SK-N-SH (cell line): Measurements from ENCODE around the gene SLC26A1. TPM values are rescaled to one million over a fixed set of nuclear protein-coding genes. Genes with fewer than 3 reads are reported as not detected.
A peak's percentile ranks its signal among the peaks of the same experiment; 100 is the strongest.

ENCODE experiments used
- CTCF ChIA-PET: fragments of 300-600, 350-600 bp; formaldehyde crosslinking; extraction: SDS; loops from one replicate; lab custom pipeline; 2021; lab: Yijun Ruan, JAX
- POLR2A ChIA-PET: fragments of 350-600 bp; sonication (Branson Sonifier 250); formaldehyde crosslinking; extraction: SDS; loops from one replicate; lab custom pipeline; 2020; ENCODE audit warnings: antibody characterized with exemption, inconsistent platforms; lab: Yijun Ruan, JAX
- DNase-seq: peaks from one replicate; pipeline ENCODE4 v3.0.0; 2012
- H2AFZ ChIP-seq: fragments of 200-600 bp; sonication (generic); 2 replicates; pipeline ENCODE4 v1.8.1; 2016; ENCODE audit warnings: antibody characterized with exemption, mild to moderate bottlenecking, low read depth
- H3F3A ChIP-seq: fragments of 200-600 bp; sonication (generic); replicated peaks from 2 replicates; pipeline ENCODE3; 2016; ENCODE audit warnings: antibody characterized with exemption, mild to moderate bottlenecking; ENCODE audit not compliant: insufficient read depth
- H3K27ac ChIP-seq, 2 experiments: fragments of 200-500 bp in 1 of 2; fragments of 200-600 bp in 1 of 2; sonication (Bioruptor generic) in 1 of 2; sonication (generic), shearing (Covaris generic) in 1 of 2; 2 replicates each; pipeline versions ENCODE4 v1.5.1 to v1.6.1; 2014 to 2016; ENCODE audit warnings: low read depth in 2 of 2, inconsistent platforms in 1 of 2, low read length in 1 of 2, mild to moderate bottlenecking in 1 of 2, mixed read lengths in 1 of 2
- H3K27me3 ChIP-seq: fragments of 200-600 bp; sonication (generic), shearing (Covaris generic); 2 replicates; pipeline ENCODE4 v1.6.1; 2016; ENCODE audit warnings: mixed run types; ENCODE audit not compliant: insufficient read depth
- H3K36me3 ChIP-seq, 2 experiments: fragments of 200-500 bp in 1 of 2; fragments of 200-600 bp in 1 of 2; sonication (Bioruptor generic) in 1 of 2; sonication (generic) in 1 of 2; replicated peaks in 1 of 2; 2 replicates each; pipeline versions ENCODE3 to v1.5.1; 2014 to 2016; ENCODE audit warnings: low read length in 1 of 2, mild to moderate bottlenecking in 1 of 2; ENCODE audit not compliant: insufficient read depth in 2 of 2, control insufficient read depth in 1 of 2
- H3K4me1 ChIP-seq, 2 experiments: fragments of 200-500 bp in 1 of 2; fragments of 200-600 bp in 1 of 2; sonication (Bioruptor generic) in 1 of 2; sonication (generic), shearing (Covaris generic) in 1 of 2; 2 replicates each; pipeline versions ENCODE4 v1.5.1 to v1.6.1; 2014 to 2016; ENCODE audit warnings: low read depth in 1 of 2, low read length in 1 of 2, mixed run types in 1 of 2; ENCODE audit not compliant: insufficient read depth in 2 of 2, control insufficient read depth in 1 of 2
- H3K4me2 ChIP-seq: fragments of 200-600 bp; sonication (generic), shearing (Covaris generic); 2 replicates; pipeline ENCODE4 v1.6.1; 2017; ENCODE audit warnings: mixed run types
- H3K4me3 ChIP-seq, 2 experiments: fragments of 200-500 bp in 1 of 2; fragments of 200-600 bp in 1 of 2; sonication (Bioruptor generic) in 1 of 2; sonication (generic), shearing (Covaris generic) in 1 of 2; 2 replicates each; pipeline versions ENCODE4 v1.5.1 to v1.8.1; 2014 to 2016; ENCODE audit warnings: low read depth in 2 of 2, inconsistent platforms in 1 of 2, low read length in 1 of 2, mild to moderate bottlenecking in 1 of 2, mixed read lengths in 1 of 2, moderate library complexity in 1 of 2
- H3K79me2 ChIP-seq: fragments of 200-600 bp; sonication (generic); 2 replicates; pipeline ENCODE4 v1.8.1; 2017; ENCODE audit warnings: mild to moderate bottlenecking; ENCODE audit not compliant: insufficient read depth
- H3K9ac ChIP-seq: fragments of 200-600 bp; sonication (generic); 2 replicates; pipeline ENCODE4 v1.6.1; 2017; ENCODE audit warnings: mixed run types
- H3K9me2 ChIP-seq: fragments of 200-600 bp; sonication (generic); 2 replicates; pipeline ENCODE4 v1.6.1; 2017; ENCODE audit warnings: mixed run types
- H3K9me3 ChIP-seq: fragments of 200-600 bp; sonication (generic); 2 replicates; pipeline ENCODE4 v1.6.1; 2017; ENCODE audit warnings: mixed run types, mild to moderate bottlenecking, moderate library complexity
- H4K20me1 ChIP-seq: fragments of 200-600 bp; sonication (generic); 2 replicates; pipeline ENCODE4 v1.6.1; 2017; ENCODE audit warnings: mild to moderate bottlenecking, mixed run types; ENCODE audit not compliant: insufficient read depth
- CHD2 ChIP-seq: fragments of 150-350 bp; IDR thresholded peaks from 2 replicates; pipeline ENCODE4 v1.6.1; 2018; ENCODE audit warnings: low read length; ENCODE audit not compliant: partially characterized antibody
- EZH2phosphoT487 ChIP-seq: fragments of 200-600 bp; sonication (generic); IDR thresholded peaks from 2 replicates; pipeline ENCODE4 v1.6.1; 2017; ENCODE audit warnings: low read depth, mixed run types, mild to moderate bottlenecking, antibody characterized with exemption, moderate library complexity, borderline replicate concordance
- FOSL2 ChIP-seq: IDR thresholded peaks from 2 replicates; pipeline ENCODE4 v1.4.0; 2012; ENCODE audit warnings: low read depth, mild to moderate bottlenecking, moderate library complexity, borderline replicate concordance
- FOXJ3 ChIP-seq: sonication (generic); formaldehyde crosslinking; IDR thresholded peaks from 2 replicates; pipeline ENCODE4 v1.5.1; 2020; ENCODE audit warnings: mild to moderate bottlenecking, missing genetic modification reagents
- FOXM1 ChIP-seq: IDR thresholded peaks from 2 replicates; pipeline ENCODE4 v1.4.0; 2012; ENCODE audit warnings: low read depth, mild to moderate bottlenecking
- GABPA ChIP-seq: IDR thresholded peaks from 2 replicates; pipeline ENCODE4 v1.4.0; 2012; ENCODE audit warnings: low read depth, mild to moderate bottlenecking
- IRF3 ChIP-seq: fragments of 150-350 bp; IDR thresholded peaks from 2 replicates; pipeline ENCODE4 v1.6.1; 2016; ENCODE audit warnings: mild to moderate bottlenecking, low read depth, low read length
- MEF2A ChIP-seq: IDR thresholded peaks from 2 replicates; pipeline ENCODE4 v1.4.0; 2012; ENCODE audit warnings: low read depth, borderline replicate concordance
- MXI1 ChIP-seq: IDR thresholded peaks from 2 replicates; pipeline ENCODE4 v1.6.1; 2012; ENCODE audit warnings: mild to moderate bottlenecking, low read depth, low read length, improper control_type of control experiment
- NFIC ChIP-seq: IDR thresholded peaks from 2 replicates; pipeline ENCODE4 v1.4.0; 2012; ENCODE audit warnings: borderline replicate concordance
- POLR2AphosphoS5 ChIP-seq: IDR thresholded peaks from 2 replicates; pipeline ENCODE4 v1.6.1; 2012; ENCODE audit warnings: low read depth, low read length
- RAD21 ChIP-seq: IDR thresholded peaks from 2 replicates; pipeline ENCODE4 v1.6.1; 2012; ENCODE audit warnings: mild to moderate bottlenecking, low read length
- RFX5 ChIP-seq: IDR thresholded peaks from 2 replicates; pipeline ENCODE4 v1.6.1; 2012; ENCODE audit warnings: mild to moderate bottlenecking, improper control_type of control experiment, low read length
- SIN3A ChIP-seq: IDR thresholded peaks from 2 replicates; pipeline ENCODE4 v1.6.1; 2012; ENCODE audit warnings: low read depth, mild to moderate bottlenecking, low read length, moderate library complexity, borderline replicate concordance
- SMC3 ChIP-seq: IDR thresholded peaks from 2 replicates; pipeline ENCODE4 v1.6.1; 2012; ENCODE audit warnings: low read depth, low read length, improper control_type of control experiment
- TCF12 ChIP-seq: IDR thresholded peaks from 2 replicates; pipeline ENCODE4 v1.4.0; 2012
- USF2 ChIP-seq: fragments of 150-350 bp; IDR thresholded peaks from 2 replicates; pipeline ENCODE4 v1.6.1; 2017; ENCODE audit warnings: antibody characterized with exemption, low read length, low read depth, borderline replicate concordance
- ZBTB33 ChIP-seq: IDR thresholded peaks from 2 replicates; pipeline ENCODE4 v1.4.0; 2012; ENCODE audit warnings: low read depth, borderline replicate concordance
- WGBS: methylation state at CpG from one replicate; pipeline ENCODE4 v1.1.6; 2017; ENCODE audit warnings: low lambda C conversion rate; 5-methylcytosine and 5-hydroxymethylcytosine counted together
- polyA plus RNA-seq, 3 experiments: library from polyadenylated mRNA; depleted of rRNA; stranded (reverse); fragments of >200 nt; gene quantifications; 2 replicates each; pipeline ENCODE4 v1.2.3, GENCODE V29; 2012

SLC26A1 gene
- polyA plus RNA-seq, 1 of the 3 experiments (the other 2 are of a cell fraction): 0.05 TPM

- peak; percentile 53 for DNase-seq
- Histone ChIP-seq H3K9me3 (no peaks in the 10 kb centered on the region), H3K27ac (peak overlapping the region in 1 of 2 experiments; percentile 55; a peak in 3 of 4 replicates), H3K4me3 (peak overlapping the region; percentile 76 to 85), H3K9me2 (no peaks in the 10 kb centered on the region), H3K4me2 (peak overlapping the region; percentile 95), H3F3A (no peaks in the 10 kb centered on the region), H2AFZ (peak overlapping the region; percentile 88; the same call in 1 of the 2 replicates), H3K27me3 (no peaks in the 10 kb centered on the region), H4K20me1 (no peaks in the 10 kb centered on the region), H3K4me1 (peaks cover 10 to 17% of the 10 kb centered on the region in 2 experiments; a peak in 1 of 4 replicates), H3K36me3 (peaks cover 0 to 19% of the 10 kb centered on the region in 2 experiments), H3K9ac (peak overlapping the region; percentile 77; the same call in 1 of the 2 replicates), H3K79me2 (peaks cover 7% of the 10 kb centered on the region; the same call in 1 of the 2 replicates)
- ChIA-PET CTCF (interaction anchor here (0.6 to 2.6 kb wide), 20 partner anchors 11 to 304 kb away, joined by 3 to 27 read pairs (median 6); partner anchors contain the start of genes GAK and TMEM175), POLR2A (interaction anchor here (1.0 to 1.4 kb wide), 4 partner anchors 11 to 61 kb away, joined by 3 to 5 read pairs (median 4); partner anchors contain the start of genes GAK and TMEM175)
- 0% methylated on average over 1 of the region's 37 CpGs for WGBS
- TF ChIP-seq NFIC (no peak), POLR2AphosphoS5 (no peak), TCF12 (no peak), FOXM1 (no peak), SMC3 (no peak), RAD21 (no peak), FOSL2 (peak; percentile 56; the same call in 1 of the 2 replicates), MEF2A (no peak), CHD2 (no peak)
These were observed 5.3 kb downstream of the SLC26A1 start for GRCh38 chr4:987624-988513.

GRCh38 chr4:986879-987623 is 6.2 kb downstream of the SLC26A1 start, which contains the start of gene IDUA:
IDUA (plus strand) TSS chr4:987044; CDS start chr4:987085, 41 bp downstream.
- Histone ChIP-seq H3K4me2 (peak within 1 kb of the TSS; percentile 95), H3K9me3 (no peaks in the 10 kb centered on the region), H4K20me1 (no peaks in the 10 kb centered on the region), H3K27ac (peak within 1 kb of the TSS; percentile 55 to 82), H3K4me1 (peaks cover 10 to 17% of the 10 kb centered on the region in 2 experiments; a peak in 1 of 4 replicates), H3K9me2 (no peaks in the 10 kb centered on the region), H3K79me2 (peaks cover 7% of the 10 kb centered on the region; the same call in 1 of the 2 replicates), H3K9ac (peak within 1 kb of the TSS; percentile 77), H2AFZ (peak within 1 kb of the TSS; percentile 88; the same call in 1 of the 2 replicates), H3K36me3 (peaks cover 0 to 16% of the 10 kb centered on the region in 2 experiments), H3K27me3 (no peaks in the 10 kb centered on the region), H3K4me3 (peak within 1 kb of the TSS; percentile 76 to 85), H3F3A (no peaks in the 10 kb centered on the region)
- WGBS: 5% methylated on average over 9 of the region's 69 CpGs
- peak; percentile 97 for DNase-seq
- ChIA-PET CTCF (interaction anchor here (0.6 to 2.6 kb wide), 20 partner anchors 11 to 303 kb away, joined by 3 to 27 read pairs (median 6); partner anchors contain the start of genes GAK and TMEM175), POLR2A (interaction anchor here (1.0 to 1.4 kb wide), 4 partner anchors 12 to 61 kb away, joined by 3 to 5 read pairs (median 4); partner anchors contain the start of genes GAK and TMEM175)
- no peak for TF ChIP-seq EZH2phosphoT487
- no peak for TF ChIP-seq ZBTB33
- no peak for TF ChIP-seq IRF3
- TF ChIP-seq USF2: peak; percentile 21; the same call in 1 of the 2 replicates
- TF ChIP-seq POLR2AphosphoS5: peak; percentile 46; the same call in 1 of the 2 replicates
- TF ChIP-seq RFX5: no peak
- peak; percentile 85; the same call in 1 of the 2 replicates for TF ChIP-seq MXI1
- TF ChIP-seq FOXJ3 (CRISPR knock-in tag): no peak
- peak; percentile 75 for TF ChIP-seq GABPA
- TF ChIP-seq MEF2A: no peak
- TF ChIP-seq SIN3A: no peak
- peak; percentile 20 for TF ChIP-seq CHD2
